Spinal cord (tissue), 10 donors: ENCODE measurements around the gene SYCP2L. TPM values are rescaled to one million over a fixed set of nuclear protein-coding genes. Genes with fewer than 3 reads are reported as not detected.

ENCODE experiments used
- DNase-seq, 6 donors: peaks; one replicate each; pipeline versions ENCODE4 v3.0.0 to v3.0.0-alpha.2; 2013 to 2015; ENCODE audit warnings: low spot score in 6 of 6, low read depth in 4 of 6
- H3K27ac ChIP-seq: one replicate; pipeline ENCODE4 v1.5.1; 2013; ENCODE audit warnings: low read depth, low read length, control low read depth
- H3K27me3 ChIP-seq: one replicate; pipeline ENCODE4 v1.6.1; 2013; ENCODE audit warnings: low read length; ENCODE audit not compliant: control insufficient read depth, insufficient read depth
- H3K36me3 ChIP-seq: one replicate; pipeline ENCODE4 v1.6.1; 2013; ENCODE audit warnings: low read length; ENCODE audit not compliant: control insufficient read depth, insufficient read depth
- H3K4me1 ChIP-seq: one replicate; pipeline ENCODE4 v1.6.1; 2013; ENCODE audit warnings: low read length; ENCODE audit not compliant: control insufficient read depth, insufficient read depth
- H3K4me3 ChIP-seq: one replicate; pipeline ENCODE4 v1.5.1; 2013; ENCODE audit warnings: low read depth, low read length, control low read depth
- H3K9me3 ChIP-seq: one replicate; pipeline ENCODE4 v1.6.1; 2013; ENCODE audit warnings: low read length; ENCODE audit not compliant: control insufficient read depth, insufficient read depth
- WGBS: methylation state at CpG from one replicate; pipeline ENCODE4 v1.1.5; 2013; ENCODE audit warnings: missing lambda C conversion rate; ENCODE audit not compliant: insufficient coverage; 5-methylcytosine and 5-hydroxymethylcytosine counted together
- polyA plus RNA-seq, 2 donors: library from polyadenylated mRNA; unstranded; fragments of 120-200 nt; gene quantifications; one replicate each; pipeline ENCODE4 v1.2.1, GENCODE V29; 2013; ENCODE audit not compliant: insufficient read length in 2 of 2
- total RNA-seq, 2 donors: library from RNA; depleted of rRNA in 1 of 2; stranded (reverse); fragments of 120-200 nt in 1 of 2; fragments of >200 nt in 1 of 2; gene quantifications; one replicate each; pipeline versions ENCODE4 v1.2.3 to v1.2.4, GENCODE V29; 2013 to 2014
- donor health status: healthy.

Gene SYCP2L
- total and polyA plus RNA-seq, 4 donors: 2.8 to 5.9 (median 4.2) TPM

DNA sequence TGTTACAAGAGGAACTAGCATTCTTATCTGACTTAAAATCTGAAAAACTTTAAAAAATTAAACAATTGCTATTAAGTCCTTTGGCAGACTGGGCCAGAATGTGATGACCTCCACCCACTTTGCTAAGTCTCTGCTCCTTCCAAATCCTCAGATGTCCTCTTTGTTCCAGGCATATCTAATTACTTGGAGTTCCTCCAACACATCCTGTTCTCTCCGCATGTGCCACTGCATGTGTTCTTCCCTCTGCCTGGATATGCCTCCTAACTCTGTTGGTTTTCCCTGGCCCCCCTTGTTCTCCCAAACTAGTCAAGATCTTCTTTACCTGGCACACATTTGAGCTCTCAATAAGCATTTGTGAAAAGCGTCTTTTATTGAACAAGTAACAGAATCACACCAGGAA is 134.2 kb downstream of the SYCP2L start:
- Histone ChIP-seq H3K9me3 (no peaks in the 10 kb centered on the region), H3K4me3 (no peak overlapping the region), H3K4me1 (peaks cover 11% of the 10 kb centered on the region), H3K27me3 (peaks cover 2% of the 10 kb centered on the region), H3K36me3 (no peaks in the 10 kb centered on the region), H3K27ac (peak overlapping the region; percentile 78)
- WGBS: 17% methylated on average over 1 of the region's 2 CpGs
- DNase-seq: peak in 1 of 6 donors; percentile 35

DNA sequence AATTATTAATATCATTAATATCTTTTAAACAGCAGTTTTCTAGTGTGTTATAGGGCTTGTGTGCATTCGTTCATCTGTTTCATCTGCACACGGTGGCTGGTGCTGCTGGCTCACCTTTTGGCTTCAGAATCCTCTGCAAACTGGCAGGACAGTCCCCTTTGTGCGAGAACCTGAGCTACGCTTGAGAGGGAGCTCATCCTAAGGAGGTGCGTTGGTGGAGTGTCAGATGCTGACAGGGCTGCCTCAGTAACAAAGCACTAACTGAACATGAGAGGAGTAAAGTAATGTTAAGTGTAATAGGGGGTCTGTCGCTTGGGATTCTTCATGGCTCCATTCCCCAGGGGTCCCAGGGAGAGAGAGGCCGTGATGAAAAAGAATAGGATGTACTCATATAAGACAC is 134.9 kb downstream of the SYCP2L start:
- H3K27me3 ChIP-seq: peaks cover 7% of the 10 kb centered on the region
- H3K27ac ChIP-seq: peak overlapping the region; percentile 78
- WGBS: 58% methylated on average over 6 of the region's 7 CpGs
- H3K9me3 ChIP-seq: no peaks in the 10 kb centered on the region
- no peaks in the 10 kb centered on the region for H3K36me3 ChIP-seq
- H3K4me1 ChIP-seq: peaks cover 15% of the 10 kb centered on the region
- no peak overlapping the region for H3K4me3 ChIP-seq
- DNase-seq: no peak

DNA sequence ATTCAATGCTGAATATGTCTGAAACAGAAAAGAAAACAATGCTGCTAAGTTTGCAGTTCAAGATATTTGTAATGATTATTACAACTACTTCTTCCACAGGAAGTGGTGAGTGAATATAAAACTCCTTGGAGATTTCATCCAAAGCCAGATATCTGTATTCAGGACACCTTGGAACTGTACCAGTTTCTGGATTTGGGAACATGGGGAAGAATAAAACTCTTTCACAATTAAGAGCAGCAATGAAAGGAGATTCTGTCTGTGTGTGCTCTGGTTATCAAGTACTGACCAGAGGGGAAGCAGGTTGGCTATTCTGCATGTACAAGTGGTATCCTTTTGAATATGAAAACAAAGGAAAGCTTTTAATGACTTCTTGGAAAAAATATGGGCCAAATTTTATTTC is 136.2 kb downstream of the SYCP2L start:
- Histone ChIP-seq H3K27ac (peak overlapping the region; percentile 78), H3K27me3 (peaks cover 7% of the 10 kb centered on the region), H3K4me3 (no peak overlapping the region), H3K4me1 (peaks cover 15% of the 10 kb centered on the region), H3K36me3 (no peaks in the 10 kb centered on the region), H3K9me3 (no peaks in the 10 kb centered on the region)
- peak in 5 of 6 donors; percentile 59 to 88 (median 75) for DNase-seq

Other genes with a start within 250 kb of the SYCP2L start
- gene C6orf52, start 192.4 kb upstream of the SYCP2L start, total RNA-seq: 1 to 10 TPM in 1 of 2 donors, under 1 TPM in 1; 0.99 to 7.1 TPM
- gene C6orf52, start 192.4 kb upstream of the SYCP2L start, polyA plus RNA-seq: 1 to 10 TPM; 7.1 to 7.6 TPM
- 10 to 100 TPM; 21.1 to 23.4 TPM for gene PAK1IP1, start 192.1 kb upstream of the SYCP2L start, total RNA-seq
- 10 to 100 TPM; 19.9 to 20.6 TPM for gene PAK1IP1, start 192.1 kb upstream of the SYCP2L start, polyA plus RNA-seq
- 100 to 1,000 TPM in 1 of 2 donors, 10 to 100 TPM in 1; 65.1 to 146 TPM for gene TMEM14C, start 164.0 kb upstream of the SYCP2L start, total RNA-seq
- gene TMEM14C, start 164.0 kb upstream of the SYCP2L start, polyA plus RNA-seq: 100 to 1,000 TPM; 106 to 115 TPM
- 100 to 1,000 TPM in 1 of 2 donors, 10 to 100 TPM in 1; 54.2 to 101 TPM for gene TMEM14B, start 139.2 kb upstream of the SYCP2L start, total RNA-seq
- 10 to 100 TPM; 89.8 to 92.5 TPM for gene TMEM14B, start 139.2 kb upstream of the SYCP2L start, polyA plus RNA-seq
- 1 to 10 TPM in 1 of 2 donors, under 1 TPM in 1; 0.79 to 2.0 TPM for gene MAK, start 48.5 kb upstream of the SYCP2L start, total RNA-seq
- gene MAK, start 48.5 kb upstream of the SYCP2L start, polyA plus RNA-seq: 1 to 10 TPM; 2.4 to 2.6 TPM
- gene GCM2, start 5.0 kb upstream of the SYCP2L start, total RNA-seq: not detected
- under 1 TPM in 1 of 2 donors, not detected in 1; 0.23 TPM for gene GCM2, start 5.0 kb upstream of the SYCP2L start, polyA plus RNA-seq
- gene ELOVL2, start 157.3 kb downstream of the SYCP2L start, total RNA-seq: 10 to 100 TPM; 21.5 to 31.8 TPM
- gene ELOVL2, start 157.3 kb downstream of the SYCP2L start, polyA plus RNA-seq: 10 to 100 TPM; 56.7 to 83.5 TPM
- gene SMIM13, start 206.8 kb downstream of the SYCP2L start, total RNA-seq: 10 to 100 TPM; 20.7 to 89.2 TPM
- gene SMIM13, start 206.8 kb downstream of the SYCP2L start, polyA plus RNA-seq: 10 to 100 TPM; 60.9 to 90.8 TPM
- gene ERVFRD-1, start 224.7 kb downstream of the SYCP2L start, total RNA-seq: under 1 TPM in 1 of 2 donors, not detected in 1; 0.06 TPM
- under 1 TPM in 1 of 2 donors, not detected in 1; 0.18 TPM for gene ERVFRD-1, start 224.7 kb downstream of the SYCP2L start, polyA plus RNA-seq